Measurements from ENCODE around the gene DDA1. TPM values are rescaled to one million over a fixed set of nuclear protein-coding genes. Genes with fewer than 3 reads are reported as not detected.

The DDA1 gene
- total and polyA plus RNA-seq, 2 of the 13 experiments (the other 11 are each of a cell fraction or from before 2014, with no cell fraction given), result 24.5 to 26.0 TPM

GRCh38 chr19:17337675-17338432 is 28.5 kb downstream of the DDA1 start (continued):
- TF ChIP-seq ZGPAT (CRISPR knock-in tag; IDR thresholded peaks at IDR 0.05) (peak; percentile 43; the same call in 1 of the 2 replicates), SNAPC4 (CRISPR knock-in tag; IDR thresholded peaks at IDR 0.05) (no peak), ZNF331 (CRISPR knock-in tag; IDR thresholded peaks at IDR 0.05) (0 out of 2 replicates have a peak, but pooled peaks have one; percentile 29), ZNF773 (CRISPR knock-in tag; IDR thresholded peaks at IDR 0.05; ENCODE audit: borderline replicate concordance) (0 out of 2 replicates have a peak, but pooled peaks have one; percentile 67), AGO2 (optimal IDR thresholded peaks at IDR 0.05; ENCODE audit: low read depth, low read length) (peak; percentile 84), ZBTB34 (CRISPR knock-in tag; IDR thresholded peaks at IDR 0.05) (no peak), ZNF672 (CRISPR knock-in tag; IDR thresholded peaks at IDR 0.05) (peak; percentile 88), FOSL1 (CRISPR knock-in tag; IDR thresholded peaks at IDR 0.05; ENCODE audit: borderline replicate concordance) (peak; percentile 46; the same call in 1 of the 2 replicates), MXD1 (CRISPR knock-in tag; IDR thresholded peaks at IDR 0.05) (0 out of 2 replicates have a peak, but pooled peaks have one; percentile 75), ARID2 (CRISPR knock-in tag; IDR thresholded peaks at IDR 0.05; ENCODE audit: borderline replicate concordance) (no peak), ZNF33A (CRISPR knock-in tag; IDR thresholded peaks at IDR 0.05; ENCODE audit: borderline replicate concordance) (no peak), TEAD2 (CRISPR knock-in tag; IDR thresholded peaks at IDR 0.05) (0 out of 2 replicates have a peak, but pooled peaks have one; percentile 49), ZNF451 (CRISPR knock-in tag; IDR thresholded peaks at IDR 0.05) (0 out of 2 replicates have a peak, but pooled peaks have one; percentile 27), E2F2 (CRISPR knock-in tag; IDR thresholded peaks at IDR 0.05; ENCODE audit: borderline replicate concordance) (0 out of 2 replicates have a peak, but pooled peaks have one; percentile 15), WIZ (CRISPR knock-in tag; IDR thresholded peaks at IDR 0.05) (peak; percentile 22; the same call in 1 of the 2 replicates), NFKB2 (CRISPR knock-in tag; IDR thresholded peaks at IDR 0.05; ENCODE audit: borderline replicate concordance) (0 out of 2 replicates have a peak, but pooled peaks have one; percentile 5), CHD2 (IDR thresholded peaks at IDR 0.05; ENCODE audit: low read depth, low read length) (peak; percentile 73)
